GM19025 (cell line): Measurements from ENCODE around the gene ARHGEF17.

Experiments used
- ATAC-seq: cut with Tn5 transposase; IDR thresholded peaks from one replicate; pipeline ENCODE4 v1.9.1; 2021; ENCODE audit warnings: mild to moderate bottlenecking, low read depth, moderate library complexity; ENCODE audit not compliant: unreplicated experiment

Gene ARHGEF17

GRCh38 chr11:73346186-73346935, 38.3 kb downstream of the ARHGEF17 start:
- ATAC-seq: no peak

GRCh38 chr11:73347067-73347466, 39.0 kb downstream of the ARHGEF17 start:
- ATAC-seq: no peak

- ATAC-seq: no peak
These were observed 40.8 kb downstream of the ARHGEF17 start for GRCh38 chr11:73348838-73349237.

- ATAC-seq: no peak
These were observed 41.6 kb downstream of the ARHGEF17 start for GRCh38 chr11:73349633-73350032.

GRCh38 chr11:73350908-73351636, 43.0 kb downstream of the ARHGEF17 start:
- ATAC-seq: no peak

GRCh38 chr11:73353422-73353821, 45.3 kb downstream of the ARHGEF17 start:
- no peak for ATAC-seq

- no peak for ATAC-seq
These were observed 47.0 kb downstream of the ARHGEF17 start for GRCh38 chr11:73355109-73355508.

GRCh38 chr11:73356979-73357860, 49.1 kb downstream of the ARHGEF17 start:
- ATAC-seq: no peak

GRCh38 chr11:73358071-73358470, 50.0 kb downstream of the ARHGEF17 start:
- no peak for ATAC-seq

GRCh38 chr11:73359341-73359740, 51.3 kb downstream of the ARHGEF17 start:
- ATAC-seq: no peak

- no peak for ATAC-seq
These were observed 52.1 kb downstream of the ARHGEF17 start for GRCh38 chr11:73359930-73360742.

- no peak for ATAC-seq
These were observed 52.8 kb downstream of the ARHGEF17 start for GRCh38 chr11:73360743-73361369.

- ATAC-seq: no peak
These were observed 54.1 kb downstream of the ARHGEF17 start for GRCh38 chr11:73361953-73362776.

GRCh38 chr11:73363147-73363546, 55.1 kb downstream of the ARHGEF17 start:
- no peak for ATAC-seq

GRCh38 chr11:73365352-73366264, 57.5 kb downstream of the ARHGEF17 start:
- ATAC-seq: no peak

- ATAC-seq: no peak
These were observed 58.2 kb downstream of the ARHGEF17 start for GRCh38 chr11:73366265-73366610.

- ATAC-seq: no peak
These were observed 58.9 kb downstream of the ARHGEF17 start for GRCh38 chr11:73366953-73367352.

- ATAC-seq: no peak
These were observed 59.5 kb downstream of the ARHGEF17 start for GRCh38 chr11:73367482-73368024.
